Stimulated activated CD4-positive, alpha-beta T cell treated with anti-CD3 and anti-CD28 coated beads, TNF-alpha, amount 100 ng/mL, for 4 hours (primary cell): ENCODE data around the gene STYX.
"Not testable (repeated sequence)": the region's sequence is repeated elsewhere in the genome, so short reads cannot be mapped to it uniquely, and the experiment has no call there.

Source experiments
- DNase-seq, 3 experiments: peaks; one replicate each; pipeline ENCODE4 v3.0.0-alpha.2; 2020; ENCODE audit warnings: low read depth in 3 of 3

The STYX gene

GRCh38 chr14:52724360-52724644 is 5.7 kb upstream of the STYX start:
- DNase-seq: no peak

GRCh38 chr14:52727509-52727908 is 2.5 kb upstream of the STYX start:
- not testable (repeated sequence) for DNase-seq

- not testable (repeated sequence) for DNase-seq
These were observed 931 bp upstream of the STYX start for GRCh38 chr14:52729035-52729434.

- no peak for DNase-seq
These were observed 411 bp upstream of the STYX start for GRCh38 chr14:52729585-52729924.

- DNase-seq: no peak
These were observed 744 bp downstream of the STYX start for GRCh38 chr14:52730709-52731111.

GRCh38 chr14:52733824-52734223 is 3.9 kb downstream of the STYX start:
- no peak for DNase-seq

DNA sequence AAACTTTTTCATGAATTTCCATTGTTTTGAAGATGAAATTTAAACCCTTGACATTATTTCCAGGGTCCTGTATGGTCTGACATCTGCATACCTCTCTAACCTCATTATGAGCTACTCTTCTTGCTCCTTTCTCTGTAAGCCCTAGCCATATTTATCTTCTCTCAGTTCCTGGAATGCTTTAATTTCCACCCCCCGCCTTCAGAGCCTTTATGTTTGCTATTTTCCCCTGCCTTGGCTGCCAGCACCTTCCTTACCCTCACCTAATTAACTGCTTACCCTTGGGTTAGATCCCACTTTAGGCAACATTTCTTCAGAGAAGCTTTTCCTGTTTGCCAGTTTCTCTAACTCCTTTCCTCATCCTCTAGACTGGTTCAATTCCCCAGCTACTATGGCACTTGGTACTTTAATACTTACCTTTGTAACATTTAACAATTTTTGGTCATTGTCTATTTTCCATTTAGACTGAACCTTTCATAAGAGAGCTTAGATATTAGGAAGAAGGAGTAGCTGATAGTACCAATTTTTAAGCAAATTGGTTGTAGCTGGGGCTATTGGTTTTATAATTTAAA is 6.0 kb downstream of the STYX start:
- no peak for DNase-seq

DNA sequence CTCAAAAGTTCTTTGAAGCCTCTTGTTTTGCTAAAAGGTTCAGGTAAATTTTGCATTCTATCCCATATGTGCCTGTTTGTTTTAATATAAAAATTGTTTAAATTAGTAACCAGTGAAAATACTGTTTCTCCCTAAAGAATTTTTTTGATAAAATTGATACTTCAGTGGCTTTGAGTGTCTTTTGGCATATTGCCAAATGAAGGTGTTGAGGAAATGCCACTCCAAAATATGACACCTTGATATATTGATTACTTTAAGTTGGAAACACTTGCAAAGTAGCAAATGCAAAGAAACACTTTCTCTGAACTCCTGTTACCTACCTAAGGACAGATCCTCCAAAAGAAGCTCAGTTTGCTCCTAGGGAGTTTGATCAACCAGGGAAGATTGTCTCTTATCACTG is 8.4 kb downstream of the STYX start:
- DNase-seq: no peak

DNA sequence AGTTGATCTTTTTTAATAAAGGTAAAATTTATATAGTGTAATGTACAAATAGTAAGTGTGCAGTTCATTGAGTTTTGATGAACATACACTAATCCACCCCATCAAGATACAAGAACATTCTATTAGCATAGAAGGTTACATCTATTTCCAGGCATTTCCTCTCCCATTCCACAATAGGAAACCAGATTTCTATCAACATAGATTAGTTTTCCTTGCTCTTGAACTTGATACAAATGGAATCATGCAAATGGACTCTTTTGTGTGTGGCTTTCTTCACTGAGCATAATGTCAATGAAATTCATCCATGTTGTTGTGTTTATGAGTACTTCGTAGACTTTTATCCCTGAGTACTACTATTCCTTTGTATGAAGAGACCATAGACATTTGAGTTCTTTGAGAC is 10.8 kb downstream of the STYX start:
- DNase-seq: no peak

DNA sequence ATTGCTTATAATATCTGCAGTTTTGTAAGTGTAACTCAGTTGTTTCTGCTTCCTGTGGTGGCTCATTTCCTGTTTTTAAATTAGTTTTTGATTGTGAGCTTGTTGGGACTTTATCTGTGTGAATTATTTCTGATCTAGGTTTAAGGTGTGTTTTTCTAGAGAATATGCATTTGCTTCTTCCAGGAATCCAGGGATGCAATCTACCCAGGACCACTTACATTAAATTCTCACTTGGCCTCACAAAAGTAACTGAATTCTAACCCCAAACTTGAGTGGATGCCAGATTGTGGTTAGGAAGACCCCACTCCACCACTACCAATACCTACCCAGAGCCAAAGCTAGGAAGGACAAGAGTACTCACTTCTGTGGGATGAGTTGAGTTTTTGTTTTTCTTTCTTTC is 11.9 kb downstream of the STYX start:
- DNase-seq: no peak

- no peak for DNase-seq
These were observed 18.8 kb downstream of the STYX start for GRCh38 chr14:52748647-52749292.

- no peak for DNase-seq
These were observed 25.8 kb downstream of the STYX start for GRCh38 chr14:52755607-52756316.

- no peak for DNase-seq
These were observed 29.2 kb downstream of the STYX start for GRCh38 chr14:52759145-52759544.

DNA sequence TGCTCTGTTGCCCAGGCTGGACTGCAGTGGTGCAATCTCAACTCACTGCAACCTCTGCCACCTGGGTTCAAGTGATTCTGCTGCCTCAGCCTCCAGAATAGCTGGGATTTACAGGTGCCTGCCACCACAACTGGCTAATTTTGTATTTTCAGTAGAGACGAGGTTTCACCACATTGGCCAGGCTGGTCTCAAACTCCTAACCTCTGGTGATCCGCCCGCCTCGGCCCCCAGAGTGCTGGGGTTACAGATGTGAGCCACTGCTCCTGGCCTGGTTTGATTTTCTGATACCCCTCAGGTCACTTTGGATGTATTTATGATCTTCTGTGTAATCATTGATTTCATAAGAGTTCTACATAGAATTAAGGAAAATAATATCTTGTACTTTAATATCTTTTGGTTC is 33.0 kb downstream of the STYX start:
- not testable (repeated sequence) for DNase-seq

GRCh38 chr14:52767058-52767833 is 37.3 kb downstream of the STYX start:
- no peak for DNase-seq

GRCh38 chr14:52769887-52770286 is 39.9 kb downstream of the STYX start:
- DNase-seq: no peak

DNA sequence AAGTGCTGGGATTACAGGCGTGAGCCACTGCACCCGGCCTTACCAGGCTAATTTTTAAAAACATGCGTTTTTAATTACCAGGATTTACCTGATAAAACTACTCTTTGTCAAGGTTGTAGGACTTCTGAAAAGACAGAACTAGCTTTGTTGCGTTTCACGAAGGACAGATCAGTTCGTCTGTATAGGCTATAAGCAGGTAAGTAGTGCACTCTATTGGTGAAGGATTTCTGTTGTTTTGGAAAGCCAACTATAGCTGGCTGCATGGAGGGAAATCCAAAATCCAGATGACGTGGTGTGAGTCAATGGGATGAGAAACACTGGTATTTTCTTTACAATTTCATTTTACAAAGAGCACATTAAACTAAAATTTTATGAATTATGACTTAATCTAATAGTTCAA is 46.9 kb downstream of the STYX start:
- DNase-seq: no peak

- DNase-seq: no peak
These were observed 48.7 kb downstream of the STYX start for GRCh38 chr14:52778702-52779101.

GRCh38 chr14:52780893-52781292 is 50.9 kb downstream of the STYX start:
- DNase-seq: no peak

- no peak for DNase-seq
These were observed 51.7 kb downstream of the STYX start for GRCh38 chr14:52781629-52782028.

DNA sequence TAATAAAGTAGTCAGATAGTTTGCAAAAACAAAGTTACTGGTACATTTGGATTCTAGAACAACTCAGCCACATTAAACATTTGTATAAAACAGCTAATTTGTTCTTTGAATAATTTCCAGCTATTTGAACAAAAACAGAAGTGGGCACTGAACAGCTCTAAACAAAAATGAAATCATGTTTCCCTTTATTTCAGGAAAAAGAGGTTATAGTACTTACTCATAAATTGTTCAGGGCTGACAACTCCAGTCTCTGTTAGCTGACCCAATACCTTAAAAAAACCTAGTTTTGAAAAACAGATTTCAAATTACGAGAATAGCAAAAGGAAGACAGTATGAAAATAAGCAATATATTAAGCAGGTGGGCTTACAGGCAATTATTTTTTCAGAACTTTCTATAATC is 53.2 kb downstream of the STYX start:
- DNase-seq: no peak

GRCh38 chr14:52786887-52787286 is 56.9 kb downstream of the STYX start:
- no peak for DNase-seq

- no peak for DNase-seq
These were observed 59.2 kb downstream of the STYX start for GRCh38 chr14:52789118-52789517.
